ENCODE measurements around the gene MYRIP.

Gene MYRIP

DNA sequence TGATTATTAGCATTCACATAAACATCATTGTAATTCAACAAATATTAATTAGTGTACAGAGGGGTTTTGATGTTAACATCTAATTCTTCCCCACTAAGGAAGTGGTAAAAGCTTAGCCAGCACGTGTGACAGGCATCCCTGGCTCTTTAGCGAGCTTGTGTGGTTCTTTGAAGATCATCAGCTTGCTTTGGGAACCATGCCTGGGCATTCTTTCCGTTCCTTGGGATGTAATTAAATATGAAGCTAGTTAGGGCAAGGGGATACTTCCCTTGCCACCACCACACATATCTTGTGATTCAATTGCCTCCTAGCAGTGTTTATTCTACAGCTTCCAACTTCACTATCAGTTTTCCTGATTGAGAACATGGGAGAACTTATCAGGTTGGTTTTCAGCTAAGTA lies 246.5 kb downstream of the MYRIP start:
- no peak for DNase-seq (ENCODE audit: extremely low read depth, low read depth)
- TF ChIP-seq, protein P1, sequence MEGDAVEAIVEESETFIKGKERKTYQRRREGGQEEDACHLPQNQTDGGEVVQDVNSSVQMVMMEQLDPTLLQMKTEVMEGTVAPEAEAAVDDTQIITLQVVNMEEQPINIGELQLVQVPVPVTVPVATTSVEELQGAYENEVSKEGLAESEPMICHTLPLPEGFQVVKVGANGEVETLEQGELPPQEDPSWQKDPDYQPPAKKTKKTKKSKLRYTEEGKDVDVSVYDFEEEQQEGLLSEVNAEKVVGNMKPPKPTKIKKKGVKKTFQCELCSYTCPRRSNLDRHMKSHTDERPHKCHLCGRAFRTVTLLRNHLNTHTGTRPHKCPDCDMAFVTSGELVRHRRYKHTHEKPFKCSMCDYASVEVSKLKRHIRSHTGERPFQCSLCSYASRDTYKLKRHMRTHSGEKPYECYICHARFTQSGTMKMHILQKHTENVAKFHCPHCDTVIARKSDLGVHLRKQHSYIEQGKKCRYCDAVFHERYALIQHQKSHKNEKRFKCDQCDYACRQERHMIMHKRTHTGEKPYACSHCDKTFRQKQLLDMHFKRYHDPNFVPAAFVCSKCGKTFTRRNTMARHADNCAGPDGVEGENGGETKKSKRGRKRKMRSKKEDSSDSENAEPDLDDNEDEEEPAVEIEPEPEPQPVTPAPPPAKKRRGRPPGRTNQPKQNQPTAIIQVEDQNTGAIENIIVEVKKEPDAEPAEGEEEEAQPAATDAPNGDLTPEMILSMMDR (IDR thresholded peaks at IDR 0.05; ENCODE audit: low read depth, low read length, missing control alignments) = no peak
- H3K4me3 ChIP-seq (replicated peaks; ENCODE audit: low read depth, low read length) = no peak overlapping the region

DNA sequence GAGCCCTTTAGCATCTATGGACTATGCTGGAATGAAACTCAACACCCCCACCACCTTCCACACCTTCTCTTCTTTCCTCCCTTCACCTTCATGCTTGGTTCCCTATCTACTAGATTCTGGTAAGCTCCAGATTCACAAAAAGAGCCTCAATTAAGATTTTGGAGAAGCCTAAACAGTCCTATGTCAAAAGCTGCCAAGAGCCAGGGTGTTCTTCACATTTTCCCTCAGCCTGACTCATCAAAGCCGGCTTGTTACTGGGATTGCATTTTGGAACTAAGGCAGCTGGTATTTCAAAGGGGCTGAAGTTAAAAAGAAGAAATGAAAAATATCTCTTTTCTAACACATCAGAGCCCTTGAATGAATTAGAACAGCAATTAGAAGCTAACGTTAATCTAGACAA lies 247.7 kb downstream of the MYRIP start:
- no peak for DNase-seq (ENCODE audit: extremely low read depth, low read depth)
- TF ChIP-seq, protein P1 (IDR thresholded peaks at IDR 0.05; ENCODE audit: low read depth, low read length, missing control alignments) = no peak

DNA sequence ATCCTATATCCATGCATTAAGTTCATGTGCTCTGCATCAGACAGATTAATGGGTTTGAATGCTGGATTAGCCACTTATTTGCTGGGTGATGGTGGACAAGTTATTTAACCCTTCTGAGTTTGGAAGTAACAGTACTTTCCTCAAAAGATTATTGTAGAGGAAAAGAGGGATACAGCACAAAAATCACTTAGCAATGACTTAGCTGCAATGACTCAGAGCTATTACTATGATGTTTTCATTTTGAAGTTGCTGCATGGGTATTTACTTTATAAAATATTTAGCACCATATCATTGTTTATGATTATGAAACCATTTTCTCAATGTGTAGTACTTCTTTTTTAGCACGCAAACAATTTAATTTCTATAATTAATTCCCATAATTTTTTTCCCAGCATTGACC lies 248.4 kb downstream of the MYRIP start:
- DNase-seq (ENCODE audit: extremely low read depth, low read depth) = no peak
- TF ChIP-seq, protein P1 (IDR thresholded peaks at IDR 0.05; ENCODE audit: low read depth, low read length, missing control alignments) = no peak
- no peak overlapping the region for H3K4me3 ChIP-seq (replicated peaks; ENCODE audit: low read depth, low read length)

More for the DNA sequence above, 247.7 kb downstream of the MYRIP start:
- H3K4me3 ChIP-seq (replicated peaks; ENCODE audit: low read depth, low read length) = no peak overlapping the region

DNA sequence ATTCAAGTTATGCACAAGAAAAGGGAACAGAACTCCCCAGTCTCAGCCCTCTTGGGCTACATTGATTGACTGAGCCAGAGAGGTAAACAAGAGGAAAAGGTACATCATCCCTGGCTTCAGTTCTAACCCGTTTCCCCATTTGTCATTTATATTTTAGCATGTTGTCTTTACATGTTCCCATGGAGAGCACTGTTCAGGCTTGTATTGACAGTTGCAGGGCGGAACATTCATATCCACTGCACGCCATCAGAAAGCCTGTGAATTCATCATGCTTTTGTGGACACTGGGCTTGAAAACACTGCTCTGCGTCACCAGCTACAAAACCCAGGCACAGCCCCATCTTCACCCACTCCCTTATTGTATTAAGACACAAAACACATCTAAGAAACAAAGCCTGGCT lies 259.2 kb downstream of the MYRIP start:
- TF ChIP-seq, protein P1 (IDR thresholded peaks at IDR 0.05; ENCODE audit: low read depth, low read length, missing control alignments) = no peak

DNA sequence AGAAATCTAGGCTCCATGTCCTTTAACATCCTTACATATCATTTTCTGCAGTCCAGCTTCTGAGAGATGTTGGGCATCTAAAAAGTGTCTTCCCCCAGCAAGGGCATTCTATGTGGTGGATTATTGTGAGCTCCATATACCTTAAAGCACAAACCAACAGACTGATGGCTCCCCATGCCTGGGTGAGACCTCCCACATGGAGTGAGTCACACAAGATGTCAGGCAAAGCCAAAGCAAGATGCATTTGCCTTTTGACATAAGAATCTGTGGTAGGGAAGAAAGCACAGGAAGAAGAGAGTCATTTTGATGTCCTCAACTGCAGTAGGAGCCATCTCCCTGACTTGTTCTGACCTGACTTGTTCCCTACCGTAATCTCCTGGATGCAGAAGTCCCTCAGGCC lies 261.4 kb downstream of the MYRIP start:
- TF ChIP-seq, protein P1 (IDR thresholded peaks at IDR 0.05; ENCODE audit: low read depth, low read length, missing control alignments) = no peak
- DNase-seq (ENCODE audit: extremely low read depth, low read depth) = no peak
- no peak overlapping the region for H3K4me3 ChIP-seq (replicated peaks; ENCODE audit: low read depth, low read length)

More for the DNA sequence above, 259.2 kb downstream of the MYRIP start:
- H3K4me3 ChIP-seq (replicated peaks; ENCODE audit: low read depth, low read length) = no peak overlapping the region
- DNase-seq (ENCODE audit: extremely low read depth, low read depth) = no peak

DNA sequence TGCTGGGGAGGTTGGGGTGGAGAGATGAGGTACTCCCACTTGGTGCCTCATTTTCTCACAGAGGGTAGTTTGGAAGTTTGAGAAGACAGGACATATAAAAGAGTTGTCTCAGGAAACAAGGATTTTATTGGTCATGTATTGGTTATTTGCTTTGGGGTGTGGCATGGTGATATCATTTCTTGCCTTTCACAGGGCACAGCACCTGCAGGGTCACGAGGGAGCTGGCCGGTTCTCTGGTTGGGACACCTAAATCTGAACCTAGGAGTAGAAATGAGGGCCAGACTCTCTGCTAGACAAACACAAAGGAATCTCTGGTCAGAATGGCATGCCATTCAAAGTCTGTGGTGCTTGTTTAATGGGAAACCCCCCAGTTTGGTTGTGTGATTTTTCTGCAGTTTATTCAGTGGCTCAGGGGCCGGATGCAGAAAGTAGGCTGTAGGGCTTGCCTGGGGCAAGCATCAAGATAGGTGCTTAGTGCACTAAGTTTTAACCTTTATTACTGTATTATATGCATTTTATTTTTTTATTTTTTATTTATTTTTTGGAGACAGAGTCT lies 262.4 kb downstream of the MYRIP start:
- DNase-seq (ENCODE audit: extremely low read depth, low read depth) = no peak
- TF ChIP-seq, protein P1 (IDR thresholded peaks at IDR 0.05; ENCODE audit: low read depth, low read length, missing control alignments) = no peak
- no peak overlapping the region for H3K4me3 ChIP-seq (replicated peaks; ENCODE audit: low read depth, low read length)
